Tibial nerve (tissue), 4 donors: Measurements from ENCODE around the gene MRPS22.

Experiments used
- CTCF ChIP-seq, 5 experiments: fragments of 200-600 bp in 3 of 5; fragments of 450-650 bp in 2 of 5; sonication (generic) in 3 of 5; IDR thresholded peaks; one replicate each; pipeline ENCODE4 v1.5.1; 2016 to 2019; ENCODE audit warnings: antibody characterized with exemption in 5 of 5, mild to moderate bottlenecking in 3 of 5, moderate library complexity in 2 of 5
- EP300 ChIP-seq, 2 donors: sonication (generic); formaldehyde crosslinking; IDR thresholded peaks; one replicate each; pipeline ENCODE4 v1.6.1; 2017; ENCODE audit warnings: antibody characterized with exemption in 2 of 2, mild to moderate bottlenecking in 1 of 2

GRCh38 chr3:139339219-139339906, 4.5 kb upstream of the MRPS22 start:
- TF ChIP-seq EP300 (IDR thresholded peaks at IDR 0.05) (no peak), CTCF (IDR thresholded peaks at IDR 0.05) (no peak)
